Thymus (tissue), 11 donors: ENCODE measurements around the gene IFIT5. TPM values are rescaled to one million over a fixed set of nuclear protein-coding genes. Genes with fewer than 3 reads are reported as not detected.

Source experiments
- DNase-seq, 9 donors: peaks; one replicate each; pipeline ENCODE4 v3.0.0-alpha.2; 2013; ENCODE audit warnings: low spot score in 9 of 9, low read depth in 6 of 9, missing footprints in 1 of 9
- H3K27ac ChIP-seq, 2 donors: one replicate each; pipeline ENCODE4 v1.5.1; 2013; ENCODE audit warnings: control low read depth in 1 of 2, low read depth in 1 of 2, low read length in 1 of 2, mild to moderate bottlenecking in 1 of 2, moderate library complexity in 1 of 2
- H3K27me3 ChIP-seq, 2 donors: one replicate each; pipeline ENCODE4 v1.5.1; 2013; ENCODE audit warnings: low read length in 1 of 2; ENCODE audit not compliant: control insufficient read depth in 2 of 2, insufficient read depth in 1 of 2
- H3K36me3 ChIP-seq, 2 donors: one replicate each; pipeline ENCODE4 v1.5.1; 2013; ENCODE audit warnings: low read length in 1 of 2, mild to moderate bottlenecking in 1 of 2, moderate library complexity in 1 of 2; ENCODE audit not compliant: control insufficient read depth in 2 of 2, insufficient read depth in 2 of 2
- H3K4me1 ChIP-seq, 2 donors: one replicate each; pipeline ENCODE4 v1.5.1; 2013; ENCODE audit warnings: low read length in 2 of 2; ENCODE audit not compliant: control insufficient read depth in 2 of 2, insufficient read depth in 2 of 2
- H3K4me3 ChIP-seq, 2 donors: one replicate each; pipeline ENCODE4 v1.5.1; 2013; ENCODE audit warnings: low read length in 2 of 2, control low read depth in 1 of 2, mild to moderate bottlenecking in 1 of 2
- H3K9me3 ChIP-seq, 2 donors: one replicate each; pipeline ENCODE4 v1.5.1; 2013; ENCODE audit warnings: low read length in 1 of 2, mild to moderate bottlenecking in 1 of 2; ENCODE audit not compliant: control insufficient read depth in 2 of 2, insufficient read depth in 1 of 2
- WGBS: extraction: QIAGEN DNeasy Blood & Tissue Kit; methylation state at CpG from one replicate; pipeline ENCODE4 v1.1.7; 2013; 5-methylcytosine and 5-hydroxymethylcytosine counted together
- polyA plus RNA-seq: library from polyadenylated mRNA; stranded (reverse); fragments of 200-250 nt; gene quantifications from one replicate; pipeline ENCODE4 v1.2.3, GENCODE V29; 2013
- total RNA-seq: library from RNA; stranded (reverse); fragments of 120-200 nt; gene quantifications from one replicate; pipeline ENCODE4 v1.2.4, GENCODE V29; 2013
- donor health status: healthy.

Gene IFIT5
- total and polyA plus RNA-seq, 2 donors = 17.4 to 17.6 TPM

DNA sequence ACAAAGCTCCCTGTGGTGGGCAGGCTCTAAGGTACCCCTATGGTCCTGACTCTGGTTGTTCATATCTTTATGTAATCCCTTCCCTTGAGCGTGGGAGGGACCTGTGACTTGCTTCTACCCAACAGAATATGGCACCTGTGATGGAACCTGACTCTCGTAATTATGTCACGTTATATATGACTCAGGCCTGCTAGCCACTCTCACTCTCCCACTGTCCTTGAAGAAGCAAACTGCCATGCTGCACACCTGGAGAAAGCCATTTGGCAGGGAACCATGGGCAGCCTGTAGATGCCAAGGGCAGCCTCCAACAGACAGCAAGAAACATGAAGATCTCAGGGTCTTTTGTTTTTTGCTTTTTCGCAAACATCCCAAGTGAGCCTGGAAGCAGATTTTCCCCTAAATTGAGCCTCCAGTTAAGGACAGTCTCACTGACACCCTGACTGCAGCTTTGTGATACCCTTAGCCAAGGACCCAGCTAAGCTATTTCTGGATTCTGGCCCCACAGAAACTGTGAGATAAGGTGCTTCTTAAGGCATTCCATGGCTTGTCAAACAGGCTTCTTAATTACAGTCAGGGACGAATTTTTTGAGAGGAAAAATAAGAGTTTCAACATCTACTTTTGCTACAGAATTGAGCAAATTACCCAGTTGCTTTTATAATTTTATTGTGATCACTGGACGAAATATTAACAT, 49.6 kb downstream of the IFIT5 start:
- no peaks in the 10 kb centered on the region for H3K27me3 ChIP-seq
- no peaks in the 10 kb centered on the region for H3K36me3 ChIP-seq
- H3K4me3 ChIP-seq = no peak overlapping the region
- H3K27ac ChIP-seq = no peak overlapping the region
- no peaks in the 10 kb centered on the region for H3K9me3 ChIP-seq
- no peak for DNase-seq
- H3K4me1 ChIP-seq = no peaks in the 10 kb centered on the region
- 95% methylated on average over 6 of the region's 6 CpGs for WGBS

DNA sequence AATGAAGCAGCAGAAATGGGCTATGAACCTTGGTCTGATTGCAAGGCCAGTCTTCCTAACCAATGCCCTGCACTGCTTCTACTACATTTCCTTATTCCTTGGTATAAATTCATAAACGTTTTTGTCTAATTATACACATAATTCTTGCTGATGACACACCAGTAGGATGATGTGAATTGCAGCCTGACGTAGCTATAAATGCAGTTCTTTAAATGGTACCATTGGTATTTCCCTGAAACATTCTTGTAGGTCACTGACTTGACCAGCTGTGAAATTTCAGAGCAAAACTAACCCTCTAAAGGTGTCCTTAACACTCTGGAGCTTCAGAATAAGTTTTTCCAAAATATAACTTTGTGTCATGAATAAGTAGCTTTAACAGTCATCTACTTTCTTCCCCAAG, 50.8 kb downstream of the IFIT5 start:
- Histone ChIP-seq H3K36me3 (no peaks in the 10 kb centered on the region), H3K4me1 (no peaks in the 10 kb centered on the region), H3K27me3 (no peaks in the 10 kb centered on the region), H3K9me3 (no peaks in the 10 kb centered on the region), H3K4me3 (no peak overlapping the region), H3K27ac (no peak overlapping the region)
- no peak for DNase-seq
- 80% methylated on average over 2 of the region's 2 CpGs for WGBS

DNA sequence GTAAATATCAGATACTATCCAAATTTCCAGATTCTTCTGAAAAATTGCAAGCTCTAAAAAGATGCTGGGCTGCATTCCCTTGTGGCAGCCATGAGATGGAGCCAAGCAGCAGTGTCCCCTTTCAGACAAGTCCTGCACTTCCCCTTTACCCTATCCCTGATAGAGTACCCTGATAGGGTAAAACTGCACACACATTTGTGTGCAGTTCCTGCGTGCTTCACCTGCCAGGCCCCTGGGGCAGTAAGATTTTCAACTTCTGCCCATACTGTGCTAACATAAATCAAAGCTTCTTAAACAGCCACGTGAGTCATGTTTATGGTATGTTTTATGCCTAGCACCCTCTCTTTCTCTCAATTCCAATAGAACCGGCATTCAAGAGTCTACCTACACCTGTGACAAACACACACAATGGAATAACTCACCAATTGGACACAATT, 52.2 kb downstream of the IFIT5 start:
- no peaks in the 10 kb centered on the region for H3K4me1 ChIP-seq
- WGBS = 45% methylated on average over 3 of the region's 3 CpGs
- H3K27ac ChIP-seq = no peak overlapping the region
- DNase-seq = no peak
- no peak overlapping the region for H3K4me3 ChIP-seq
- no peaks in the 10 kb centered on the region for H3K9me3 ChIP-seq
- H3K36me3 ChIP-seq = no peaks in the 10 kb centered on the region
- H3K27me3 ChIP-seq = no peaks in the 10 kb centered on the region

DNA sequence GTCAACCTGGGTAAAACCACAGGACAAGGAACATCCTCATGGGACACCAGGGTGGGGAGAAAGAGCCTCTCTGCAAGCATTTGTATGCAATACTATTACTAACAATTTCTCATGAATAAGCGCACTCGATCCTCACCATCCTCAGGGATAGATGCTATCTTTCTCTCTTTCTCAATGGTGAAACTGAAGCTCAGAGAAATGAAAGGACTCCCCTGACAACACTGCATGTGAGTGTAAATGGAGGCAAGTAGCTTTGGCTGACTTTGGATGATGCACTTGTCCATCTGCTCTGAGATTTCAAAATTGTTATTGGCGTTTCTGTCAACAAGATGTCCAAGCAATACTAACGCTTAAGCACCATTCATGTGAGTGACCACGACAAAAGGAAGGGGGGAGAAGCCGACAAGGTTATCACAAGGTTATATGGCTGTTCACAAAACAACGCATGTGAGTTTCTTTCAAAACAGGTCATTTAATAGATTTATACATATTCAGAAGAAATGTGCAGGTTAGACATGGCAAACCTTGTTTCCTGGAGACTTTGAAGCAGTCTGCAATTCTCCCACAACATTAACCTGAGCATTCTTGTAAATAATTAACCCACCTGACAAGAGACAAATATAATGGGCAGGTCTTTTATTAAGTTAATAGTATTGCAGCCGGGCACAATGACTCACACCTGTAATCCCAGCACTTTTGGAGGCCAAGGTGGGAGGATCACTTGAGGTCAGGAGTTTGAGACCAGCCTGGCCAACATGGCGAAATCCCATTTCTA, 54.0 kb downstream of the IFIT5 start:
- no peak overlapping the region for H3K27ac ChIP-seq
- no peaks in the 10 kb centered on the region for H3K36me3 ChIP-seq
- no peaks in the 10 kb centered on the region for H3K9me3 ChIP-seq
- H3K27me3 ChIP-seq = no peaks in the 10 kb centered on the region
- no peak overlapping the region for H3K4me3 ChIP-seq
- DNase-seq = no peak
- 93% methylated on average over 9 of the region's 9 CpGs for WGBS
- no peaks in the 10 kb centered on the region for H3K4me1 ChIP-seq

DNA sequence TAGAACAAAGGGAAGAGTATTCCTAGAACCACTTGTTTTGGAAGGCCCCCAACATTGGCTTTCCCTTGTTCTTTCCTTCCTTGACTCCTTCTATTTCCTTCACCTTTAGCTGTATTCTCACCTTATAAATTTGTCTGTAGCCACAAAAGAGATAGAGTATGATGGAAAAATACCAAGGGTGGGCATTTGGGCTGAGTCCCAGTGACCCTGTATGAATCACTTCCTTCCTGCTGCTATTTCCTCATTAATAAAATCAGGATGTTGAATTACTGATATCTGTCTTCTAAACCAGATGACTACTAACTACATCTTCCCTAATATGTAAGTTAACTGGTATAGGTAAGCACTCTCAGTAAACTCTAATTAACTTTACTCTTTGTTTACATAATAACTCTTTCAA, 55.1 kb downstream of the IFIT5 start:
- Histone ChIP-seq H3K4me1 (no peaks in the 10 kb centered on the region), H3K27me3 (no peaks in the 10 kb centered on the region), H3K27ac (no peak overlapping the region), H3K9me3 (no peaks in the 10 kb centered on the region), H3K4me3 (no peak overlapping the region), H3K36me3 (no peaks in the 10 kb centered on the region)
- no peak for DNase-seq

Other genes starting within 250 kb of the IFIT5 start
- 8.5 TPM for gene CH25H, start 207.3 kb upstream of the IFIT5 start, total RNA-seq
- 23.8 TPM for gene CH25H, start 207.3 kb upstream of the IFIT5 start, polyA plus RNA-seq
- 45.9 TPM for gene LIPA, start 162.8 kb upstream of the IFIT5 start, total RNA-seq
- gene LIPA, start 162.8 kb upstream of the IFIT5 start, polyA plus RNA-seq = 62.3 TPM
- gene IFIT2, start 112.5 kb upstream of the IFIT5 start, total RNA-seq = 8.7 TPM
- gene IFIT2, start 112.5 kb upstream of the IFIT5 start, polyA plus RNA-seq = 16.0 TPM
- gene IFIT3, start 86.6 kb upstream of the IFIT5 start, total RNA-seq = 33.4 TPM
- 31.5 TPM for gene IFIT3, start 86.6 kb upstream of the IFIT5 start, polyA plus RNA-seq
- 0.38 TPM for gene IFIT1B, start 36.5 kb upstream of the IFIT5 start, total RNA-seq
- 0.07 TPM for gene IFIT1B, start 36.5 kb upstream of the IFIT5 start, polyA plus RNA-seq
- gene IFIT1, start 21.9 kb upstream of the IFIT5 start, total RNA-seq = 48.4 TPM
- 43.4 TPM for gene IFIT1, start 21.9 kb upstream of the IFIT5 start, polyA plus RNA-seq
- 0.24 TPM for gene SLC16A12, start 121.0 kb downstream of the IFIT5 start, total RNA-seq
- gene SLC16A12, start 121.0 kb downstream of the IFIT5 start, polyA plus RNA-seq = 1.5 TPM
- gene PANK1, start 230.7 kb downstream of the IFIT5 start, total RNA-seq = 6.5 TPM
- gene PANK1, start 230.7 kb downstream of the IFIT5 start, polyA plus RNA-seq = 3.7 TPM